ENCODE results near the gene TMED7.

DNA sequence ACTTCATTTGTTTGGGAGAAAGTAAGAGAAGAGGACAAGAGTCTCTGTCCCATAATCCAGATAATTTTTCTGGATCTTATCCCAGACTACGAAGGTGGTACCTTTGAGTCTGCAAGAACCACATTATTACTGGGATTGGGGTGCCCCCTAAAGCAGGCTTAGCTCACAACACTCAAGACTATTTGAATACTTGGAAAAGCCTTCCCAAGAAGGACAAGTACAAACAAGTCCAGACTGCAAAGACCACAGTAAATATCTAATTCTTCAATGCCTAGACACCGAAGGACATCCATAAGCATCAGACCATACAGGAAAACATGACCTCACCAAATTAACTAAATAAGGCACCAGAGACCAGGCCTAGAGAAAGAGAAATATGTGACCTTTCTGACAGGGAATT is 40.2 kb upstream of the TMED7 start:
- TF ChIP-seq SUZ12 (IDR thresholded peaks at IDR 0.05) (no peak), HDGF (IDR thresholded peaks at IDR 0.05; ENCODE audit: borderline replicate concordance) (no peak), SP1 (IDR thresholded peaks at IDR 0.05) (no peak), FOXA1 (IDR thresholded peaks at IDR 0.05) (no peak), TARDBP (IDR thresholded peaks at IDR 0.05) (no peak), ARNT (IDR thresholded peaks at IDR 0.05) (no peak)
